Tibial artery (tissue), 4 donors: ENCODE measurements around the gene PLCL1.

Source experiments
- DNase-seq, 2 donors: peaks; one replicate each; pipeline ENCODE4 v3.0.0-alpha.2; 2019
- H3K27ac ChIP-seq, 2 donors: fragments of 200-600 bp; sonication (generic) in 1 of 2; 1 replicate in 1 of 2; 2 replicates in 1 of 2; pipeline ENCODE4 v1.5.1; 2018 to 2019; ENCODE audit warnings: mild to moderate bottlenecking in 1 of 2
- H3K27me3 ChIP-seq, 2 donors: fragments of 200-600 bp; sonication (generic) in 1 of 2; one replicate each; pipeline versions ENCODE4 v1.5.1 to v1.6.0; 2016 to 2019
- H3K36me3 ChIP-seq, 3 donors: fragments of 200-600 bp; sonication (generic) in 2 of 3; one replicate each; pipeline ENCODE4 v1.5.1; 2016 to 2019; ENCODE audit warnings: mild to moderate bottlenecking in 2 of 3
- H3K4me1 ChIP-seq, 4 donors: fragments of 200-600 bp; sonication (generic) in 2 of 4; 1 replicate in 3 of 4; 2 replicates in 1 of 4; pipeline ENCODE4 v1.5.1; 2016 to 2019
- H3K4me3 ChIP-seq, 2 donors: fragments of 200-600 bp; sonication (generic) in 1 of 2; 1 replicate in 1 of 2; 2 replicates in 1 of 2; pipeline ENCODE4 v1.5.1; 2018 to 2019; ENCODE audit warnings: mild to moderate bottlenecking in 2 of 2
- H3K9me3 ChIP-seq, 3 donors: fragments of 200-600 bp; sonication (generic) in 1 of 3; one replicate each; pipeline ENCODE4 v1.5.1; 2016 to 2019
- intact Hi-C: fragments of 100-400 bp; cut with DNase I; formaldehyde crosslinking; loops from one replicate; pipeline ENCODE4 v1.15.0; 2023; ENCODE audit warnings: low total_unique reads
- TF ChIP-seq, protein P1 (sequence below), 2 experiments: fragments of 200-600 bp in 1 of 2; fragments of 450-650 bp in 1 of 2; IDR thresholded peaks; one replicate each; pipeline ENCODE4 v1.5.1; 2017 to 2019; ENCODE audit warnings: antibody characterized with exemption in 2 of 2, mild to moderate bottlenecking in 1 of 2, moderate library complexity in 1 of 2

Gene PLCL1

DNA sequence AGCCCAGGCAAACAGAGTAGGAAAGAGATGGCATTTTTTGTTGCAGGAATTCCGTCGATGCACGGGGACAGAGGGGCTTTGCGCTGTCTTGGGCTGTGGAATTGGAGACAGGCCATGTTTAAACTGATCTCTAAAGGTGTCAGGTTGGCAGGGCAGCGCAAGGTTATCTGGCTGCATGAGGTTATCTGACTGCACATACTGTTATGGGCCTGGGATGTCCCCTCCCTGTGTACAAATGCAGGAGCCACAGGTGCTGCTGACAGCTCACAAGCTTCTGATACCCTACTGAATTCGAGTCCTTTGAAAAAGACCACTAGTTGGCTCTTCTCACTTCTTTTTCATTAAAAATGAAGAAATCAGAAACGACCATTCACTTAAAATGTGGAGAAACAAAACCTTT is 255.4 kb downstream of the PLCL1 start:
- Histone ChIP-seq H3K4me3 (no peak overlapping the region), H3K36me3 (no peaks in the 10 kb centered on the region), H3K27ac (no peak overlapping the region), H3K4me1 (peaks cover 0 to 4% (median under 1%) of the 10 kb centered on the region in 4 donors), H3K27me3 (no peaks in the 10 kb centered on the region), H3K9me3 (no peaks in the 10 kb centered on the region)
- intact Hi-C loops: no loop called here
- DNase-seq: no peak
- TF ChIP-seq, protein P1, sequence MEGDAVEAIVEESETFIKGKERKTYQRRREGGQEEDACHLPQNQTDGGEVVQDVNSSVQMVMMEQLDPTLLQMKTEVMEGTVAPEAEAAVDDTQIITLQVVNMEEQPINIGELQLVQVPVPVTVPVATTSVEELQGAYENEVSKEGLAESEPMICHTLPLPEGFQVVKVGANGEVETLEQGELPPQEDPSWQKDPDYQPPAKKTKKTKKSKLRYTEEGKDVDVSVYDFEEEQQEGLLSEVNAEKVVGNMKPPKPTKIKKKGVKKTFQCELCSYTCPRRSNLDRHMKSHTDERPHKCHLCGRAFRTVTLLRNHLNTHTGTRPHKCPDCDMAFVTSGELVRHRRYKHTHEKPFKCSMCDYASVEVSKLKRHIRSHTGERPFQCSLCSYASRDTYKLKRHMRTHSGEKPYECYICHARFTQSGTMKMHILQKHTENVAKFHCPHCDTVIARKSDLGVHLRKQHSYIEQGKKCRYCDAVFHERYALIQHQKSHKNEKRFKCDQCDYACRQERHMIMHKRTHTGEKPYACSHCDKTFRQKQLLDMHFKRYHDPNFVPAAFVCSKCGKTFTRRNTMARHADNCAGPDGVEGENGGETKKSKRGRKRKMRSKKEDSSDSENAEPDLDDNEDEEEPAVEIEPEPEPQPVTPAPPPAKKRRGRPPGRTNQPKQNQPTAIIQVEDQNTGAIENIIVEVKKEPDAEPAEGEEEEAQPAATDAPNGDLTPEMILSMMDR (IDR thresholded peaks at IDR 0.05): no peak

DNA sequence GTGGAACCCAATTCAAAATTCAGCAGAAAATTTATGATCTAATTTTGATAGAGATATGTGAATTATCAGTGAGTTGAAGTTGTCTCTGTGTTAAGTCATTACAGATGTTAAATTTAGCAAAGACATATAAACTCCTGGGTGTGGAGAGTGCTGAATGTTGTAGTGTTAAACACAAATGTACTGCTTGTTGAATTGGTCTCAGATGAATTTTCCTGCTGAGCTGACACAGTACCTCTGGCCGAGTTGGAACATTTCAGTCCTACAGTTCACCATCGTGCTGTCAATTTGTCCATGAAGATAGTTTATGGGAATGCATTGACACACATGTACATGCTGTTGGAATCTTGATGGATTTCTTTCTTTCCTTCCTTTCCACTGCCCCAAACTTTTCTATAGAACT is 255.9 kb downstream of the PLCL1 start:
- Histone ChIP-seq H3K36me3 (no peaks in the 10 kb centered on the region), H3K4me1 (peaks cover 0 to 3% (median 0%) of the 10 kb centered on the region in 4 donors), H3K9me3 (no peaks in the 10 kb centered on the region), H3K4me3 (no peak overlapping the region), H3K27ac (no peak overlapping the region), H3K27me3 (no peaks in the 10 kb centered on the region)
- TF ChIP-seq, protein P1 (IDR thresholded peaks at IDR 0.05): no peak
- no peak for DNase-seq
- intact Hi-C loops: no loop called here

DNA sequence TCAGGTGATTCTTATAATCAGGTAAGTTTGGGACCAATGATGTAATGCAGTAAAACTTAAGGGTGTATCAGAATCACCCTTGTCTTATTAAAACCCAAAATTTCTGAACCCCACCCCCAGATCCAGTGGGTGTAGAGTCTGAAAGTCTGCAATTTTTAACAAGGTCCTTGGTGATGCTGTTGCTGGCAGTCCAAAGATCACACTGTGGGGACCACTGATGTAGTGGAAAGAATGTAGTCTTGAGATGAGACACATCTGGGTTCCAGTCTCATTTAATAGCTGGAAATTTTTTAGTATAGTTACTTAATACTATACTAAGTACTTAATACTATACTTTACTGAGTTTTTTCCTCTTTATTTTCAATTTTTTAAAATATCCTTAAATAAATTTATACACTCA is 258.4 kb downstream of the PLCL1 start:
- intact Hi-C loops: no loop called here
- no peak for DNase-seq
- Histone ChIP-seq H3K4me1 (peaks cover 0 to 7% (median 0%) of the 10 kb centered on the region in 4 donors), H3K9me3 (no peaks in the 10 kb centered on the region), H3K36me3 (no peaks in the 10 kb centered on the region), H3K27ac (no peak overlapping the region), H3K4me3 (no peak overlapping the region), H3K27me3 (no peaks in the 10 kb centered on the region)
- TF ChIP-seq, protein P1 (IDR thresholded peaks at IDR 0.05): no peak

DNA sequence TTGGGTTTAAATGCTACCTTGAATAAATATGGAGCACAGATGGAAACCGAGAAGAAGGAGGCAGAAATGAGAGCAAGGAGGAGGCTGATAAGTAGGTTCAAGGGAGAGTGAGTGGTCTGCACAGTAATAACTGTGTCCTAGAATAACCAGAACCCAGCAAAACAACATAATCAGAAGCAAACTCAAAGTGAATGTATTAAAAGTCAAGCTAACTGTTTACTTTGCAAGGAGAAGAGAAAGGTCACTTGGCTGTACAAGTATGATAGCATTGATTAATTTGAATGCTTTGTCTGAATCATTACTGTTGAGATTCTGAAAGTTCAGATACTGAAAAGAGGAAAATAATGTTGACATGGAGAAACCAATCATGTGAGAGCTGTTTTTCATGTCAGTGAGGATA is 258.8 kb downstream of the PLCL1 start:
- Histone ChIP-seq H3K9me3 (no peaks in the 10 kb centered on the region), H3K27ac (no peak overlapping the region), H3K4me1 (peaks cover 0 to 7% (median 0%) of the 10 kb centered on the region in 4 donors), H3K36me3 (no peaks in the 10 kb centered on the region), H3K4me3 (no peak overlapping the region), H3K27me3 (no peaks in the 10 kb centered on the region)
- TF ChIP-seq, protein P1 (IDR thresholded peaks at IDR 0.05): no peak
- intact Hi-C loops: no loop called here
- no peak for DNase-seq

DNA sequence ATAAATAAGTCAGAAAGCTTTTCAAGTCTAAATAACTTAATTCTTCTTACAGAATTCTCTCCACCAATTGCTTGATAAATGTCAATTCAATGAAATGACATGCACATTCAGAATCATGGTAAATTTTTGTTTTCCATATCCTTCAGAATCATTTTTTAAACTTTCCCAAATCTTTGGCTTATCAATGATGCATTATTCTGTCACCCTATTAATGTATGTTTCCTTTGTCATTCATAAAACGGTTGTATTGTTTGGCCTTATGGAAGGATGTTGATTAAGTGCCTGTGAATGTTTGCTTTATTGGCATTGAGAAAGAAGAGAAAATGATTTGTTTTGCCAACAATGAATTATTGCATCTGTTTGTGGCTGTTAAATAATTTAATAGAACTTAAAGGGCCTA is 260.9 kb downstream of the PLCL1 start:
- Histone ChIP-seq H3K27me3 (no peaks in the 10 kb centered on the region), H3K4me3 (no peak overlapping the region), H3K4me1 (peaks cover 0 to 7% (median 0%) of the 10 kb centered on the region in 4 donors), H3K9me3 (no peaks in the 10 kb centered on the region), H3K36me3 (no peaks in the 10 kb centered on the region), H3K27ac (no peak overlapping the region)
- TF ChIP-seq, protein P1 (IDR thresholded peaks at IDR 0.05): no peak
- DNase-seq: no peak
- intact Hi-C loops: no loop called here

DNA sequence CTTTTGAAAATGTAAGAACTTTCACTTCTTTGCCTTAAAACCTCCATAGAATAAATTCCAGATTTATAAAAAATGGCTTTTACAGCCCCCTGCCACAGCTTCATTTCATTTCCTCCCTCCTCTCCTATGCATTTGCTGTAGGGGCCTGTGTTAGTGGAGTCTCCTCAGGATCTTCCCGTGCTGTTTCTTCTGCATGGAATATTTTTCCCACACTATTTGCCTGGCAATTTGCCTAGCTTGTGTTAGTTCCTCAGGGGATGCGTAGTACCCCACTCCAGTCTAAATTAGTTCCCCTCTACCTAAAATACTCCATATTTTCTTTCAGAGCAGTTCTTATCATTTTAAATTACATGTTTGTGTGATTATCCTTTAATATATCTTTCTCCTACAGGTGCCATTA is 262.2 kb downstream of the PLCL1 start:
- TF ChIP-seq, protein P1 (IDR thresholded peaks at IDR 0.05): no peak
- Histone ChIP-seq H3K27ac (no peak overlapping the region), H3K4me3 (no peak overlapping the region), H3K27me3 (no peaks in the 10 kb centered on the region), H3K9me3 (no peaks in the 10 kb centered on the region), H3K36me3 (no peaks in the 10 kb centered on the region), H3K4me1 (peaks cover 0 to 7% (median 0%) of the 10 kb centered on the region in 4 donors)
- DNase-seq: no peak
- intact Hi-C loops: no loop called here
